H1 (cell line): Measurements from ENCODE around the gene PCP4L1. TPM values are rescaled to one million over a fixed set of nuclear protein-coding genes. Genes with fewer than 3 reads are reported as not detected.

Source experiments
- CTCF ChIA-PET: fragments of 300-600 bp; sonication (Branson Sonifier 250); formaldehyde crosslinking; loops from one replicate; lab custom pipeline; 2021; ENCODE audit not compliant: partially characterized antibody; lab: Charles Lee
- POLR2A ChIA-PET: fragments of 300-600 bp; sonication (Branson Sonifier 250); formaldehyde crosslinking; loops from one replicate; lab custom pipeline; 2021; ENCODE audit warnings: inconsistent platforms; ENCODE audit not compliant: partially characterized antibody; lab: Charles Lee
- DNase-seq, 2 experiments: peaks; one replicate each; pipeline versions ENCODE4 v3.0.0 to v3.0.0-alpha.2; 2010 to 2022; ENCODE audit warnings: low spot score in 2 of 2, low read depth in 1 of 2, mixed read lengths in 1 of 2
- FAIRE-seq: peaks from 2 replicates; lab custom pipeline; 2011; peaks lifted over from hg19 to GRCh38; lab: Jason Lieb, UNC
- H2AFZ ChIP-seq: 2 replicates; pipeline ENCODE4 v1.8.1; 2012; ENCODE audit warnings: low read length, inconsistent platforms
- H2AK5ac ChIP-seq: 2 replicates; pipeline ENCODE4 v1.6.1; 2013; ENCODE audit warnings: low read depth, low read length
- H2BK120ac ChIP-seq: replicated peaks from 2 replicates; pipeline ENCODE3; 2013; ENCODE audit warnings: low read depth, low read length, inconsistent platforms
- H2BK12ac ChIP-seq: 2 replicates; pipeline ENCODE4 v1.6.1; 2013; ENCODE audit warnings: low read depth, low read length
- H2BK15ac ChIP-seq: 2 replicates; pipeline ENCODE4 v1.6.1; 2013; ENCODE audit warnings: low read length
- H2BK20ac ChIP-seq: 2 replicates; pipeline ENCODE4 v1.6.1; 2013; ENCODE audit warnings: low read length
- H2BK5ac ChIP-seq: 2 replicates; pipeline ENCODE4 v1.6.1; 2013; ENCODE audit warnings: low read depth, low read length
- H3K14ac ChIP-seq: 2 replicates; pipeline ENCODE4 v1.6.1; 2013; ENCODE audit warnings: inconsistent platforms; ENCODE audit not compliant: insufficient read length
- H3K18ac ChIP-seq: 2 replicates; pipeline ENCODE4 v1.6.1; 2013; ENCODE audit warnings: low read length; ENCODE audit errors: extremely low read depth
- H3K23ac ChIP-seq: 2 replicates; pipeline ENCODE4 v1.6.1; 2013; ENCODE audit warnings: inconsistent platforms; ENCODE audit not compliant: insufficient read length
- H3K23me2 ChIP-seq: 2 replicates; pipeline ENCODE4 v1.6.1; 2013; ENCODE audit warnings: low read depth, low read length
- H3K27ac ChIP-seq: 2 replicates; pipeline ENCODE4 v1.6.1; 2011; ENCODE audit warnings: low read depth, low read length, inconsistent platforms
- H3K27me3 ChIP-seq, 4 experiments: replicated peaks in 1 of 4; 1 replicate in 1 of 4; 2 replicates in 3 of 4; pipeline versions ENCODE4 v1.6.1 to v1.8.1; 2011 to 2013; ENCODE audit warnings: low read length in 3 of 4, mild to moderate bottlenecking in 3 of 4, inconsistent platforms in 2 of 4, mixed read lengths in 2 of 4, moderate library complexity in 1 of 4; ENCODE audit not compliant: control insufficient read depth in 3 of 4, insufficient read depth in 3 of 4; ENCODE audit errors: extremely low read depth in 1 of 4
- H3K36me3 ChIP-seq, 4 experiments: 2 replicates each; pipeline versions ENCODE4 v1.6.1 to v1.8.1; 2011 to 2013; ENCODE audit warnings: mild to moderate bottlenecking in 4 of 4, low read length in 3 of 4, moderate library complexity in 2 of 4, control low read depth in 1 of 4, inconsistent platforms in 1 of 4; ENCODE audit not compliant: insufficient read depth in 4 of 4, control insufficient read depth in 2 of 4
- H3K4ac ChIP-seq: replicated peaks from 2 replicates; pipeline ENCODE3; 2013; ENCODE audit warnings: low read length, low read depth, mixed read lengths, inconsistent platforms; ENCODE audit not compliant: insufficient read length
- H3K4me1 ChIP-seq, 4 experiments: replicated peaks in 1 of 4; 1 replicate in 1 of 4; 2 replicates in 3 of 4; pipeline versions ENCODE4 v1.6.1 to v1.8.1; 2011 to 2013; ENCODE audit warnings: low read length in 3 of 4, inconsistent platforms in 2 of 4, mixed read lengths in 1 of 4; ENCODE audit not compliant: insufficient read depth in 4 of 4, control insufficient read depth in 3 of 4
- H3K4me2 ChIP-seq, 2 experiments: 2 replicates each; pipeline versions ENCODE4 v1.6.1 to v1.8.1; 2011 to 2013; ENCODE audit warnings: low read depth in 2 of 2, low read length in 2 of 2, control low read depth in 1 of 2, inconsistent platforms in 1 of 2, mild to moderate bottlenecking in 1 of 2; ENCODE audit not compliant: insufficient read depth in 1 of 2
- H3K4me3 ChIP-seq, 4 experiments: fragments of 200-600, 300-600 bp in 1 of 4; sonication (generic), shearing (Covaris generic), sonication (Bioruptor Twin) in 1 of 4; 2 replicates each; pipeline versions ENCODE4 v1.5.1 to v1.8.1; 2011 to 2016; ENCODE audit warnings: low read length in 4 of 4, low read depth in 3 of 4, control low read depth in 2 of 4, inconsistent platforms in 2 of 4, mild to moderate bottlenecking in 2 of 4, mixed read lengths in 1 of 4, moderate library complexity in 1 of 4; ENCODE audit not compliant: insufficient read depth in 2 of 4; ENCODE audit errors: extremely low read depth in 1 of 4
- H3K56ac ChIP-seq: replicated peaks from 2 replicates; pipeline ENCODE3; 2013; ENCODE audit warnings: low read depth, mild to moderate bottlenecking, mixed read lengths, low read length, inconsistent platforms; ENCODE audit not compliant: insufficient read length
- H3K79me1 ChIP-seq: 2 replicates; pipeline ENCODE4 v1.6.1; 2013; ENCODE audit warnings: low read depth, low read length, control low read depth
- H3K79me2 ChIP-seq, 2 experiments: 2 replicates each; pipeline versions ENCODE4 v1.6.1 to v1.8.1; 2012 to 2013; ENCODE audit warnings: low read length in 2 of 2, mild to moderate bottlenecking in 2 of 2, inconsistent platforms in 1 of 2; ENCODE audit not compliant: insufficient read depth in 2 of 2, control insufficient read depth in 1 of 2
- H3K9ac ChIP-seq, 4 experiments: replicated peaks in 1 of 4; 1 replicate in 1 of 4; 2 replicates in 3 of 4; pipeline versions ENCODE4 v1.6.1 to v1.8.1; 2011 to 2013; ENCODE audit warnings: low read depth in 3 of 4, low read length in 3 of 4, control low read depth in 2 of 4, mild to moderate bottlenecking in 2 of 4, moderate library complexity in 2 of 4, inconsistent platforms in 1 of 4; ENCODE audit errors: extremely low read depth in 1 of 4
- H3K9me3 ChIP-seq, 2 experiments: 2 replicates each; pipeline versions ENCODE4 v1.6.1 to v1.8.1; 2012 to 2013; ENCODE audit warnings: mild to moderate bottlenecking in 2 of 2, moderate library complexity in 2 of 2, control low read depth in 1 of 2, inconsistent platforms in 1 of 2, low read depth in 1 of 2, low read length in 1 of 2, mixed read lengths in 1 of 2; ENCODE audit not compliant: insufficient read depth in 2 of 2
- H4K20me1 ChIP-seq, 2 experiments: replicated peaks in 1 of 2; 2 replicates each; pipeline versions ENCODE3 to v1.8.1; 2011 to 2013; ENCODE audit warnings: inconsistent platforms in 2 of 2, low read length in 2 of 2, mild to moderate bottlenecking in 1 of 2; ENCODE audit not compliant: insufficient read depth in 2 of 2, control insufficient read depth in 1 of 2
- H4K5ac ChIP-seq: 2 replicates; pipeline ENCODE4 v1.6.1; 2013; ENCODE audit warnings: low read length, low read depth, mixed read lengths, inconsistent platforms; ENCODE audit not compliant: insufficient read length
- H4K8ac ChIP-seq: 2 replicates; pipeline ENCODE4 v1.8.0; 2013; ENCODE audit warnings: mild to moderate bottlenecking, moderate library complexity, low read length, inconsistent platforms; ENCODE audit not compliant: insufficient read depth; ENCODE audit errors: extremely low read depth
- H4K91ac ChIP-seq: replicated peaks from 2 replicates; pipeline ENCODE3; 2013; ENCODE audit warnings: low read length, mixed read lengths, inconsistent platforms; ENCODE audit not compliant: insufficient read length
- CTBP2 ChIP-seq: IDR thresholded peaks from 2 replicates; pipeline ENCODE4 v1.7.0; 2011; ENCODE audit warnings: borderline replicate concordance, mild to moderate bottlenecking, moderate library complexity, mixed read lengths, low read length; ENCODE audit not compliant: insufficient read depth, insufficient read length
- JUND ChIP-seq: IDR thresholded peaks from 2 replicates; pipeline ENCODE4 v1.6.1; 2011; ENCODE audit warnings: mild to moderate bottlenecking, improper control_type of control experiment, low read length
- MAFK ChIP-seq: IDR thresholded peaks from 2 replicates; pipeline ENCODE4 v1.6.1; 2012; ENCODE audit warnings: low read depth, mild to moderate bottlenecking, improper control_type of control experiment, low read length
- WGBS, 2 experiments: shearing (Covaris generic) in 1 of 2; methylation state at CpG; one replicate each; pipeline versions ENCODE4 v1.1.6 to v1.1.7; 2013 to 2015; ENCODE audit warnings: low lambda C conversion rate in 2 of 2, mixed read lengths in 2 of 2, inconsistent platforms in 1 of 2, low coverage in 1 of 2, missing lambda C conversion rate in 1 of 2; ENCODE audit not compliant: insufficient replicate concordance in 2 of 2, insufficient coverage in 1 of 2, insufficient read length in 1 of 2; ENCODE audit errors: extremely low coverage in 1 of 2, missing lambda C conversion rate in 1 of 2; 5-methylcytosine and 5-hydroxymethylcytosine counted together
- microRNA-seq, 2 experiments: library from miRNA; unstranded; fragments of <30 nt; microRNA quantifications; one replicate each; pipeline versions ENCODE4 to v1.2.0, GENCODE V29; 2016 to 2020; ENCODE audit warnings: borderline microRNAs expressed in 2 of 2, borderline number of aligned reads in 2 of 2, borderline replicate concordance in 1 of 2
- polyA plus RNA-seq, 7 experiments: library from polyadenylated mRNA; depleted of rRNA in 3 of 7; stranded (reverse) in 5 of 7; unstranded in 2 of 7; fragments of >200 nt in 5 of 7; fragments of 200-250 nt in 2 of 7; gene quantifications; 1 replicate in 5 of 7; 2 replicates in 1 of 7; 4 replicates in 1 of 7; pipeline versions ENCODE4 v1.2.1 to v1.2.3, GENCODE V29; 2011 to 2013; ENCODE audit warnings: missing spikeins in 2 of 7, mixed read lengths in 2 of 7
- total RNA-seq: library from RNA; stranded (reverse); fragmentation: NEBNext Ultra II Directional; extraction: Animal tissue kit (Norgen Biotek cat#: 25700); gene quantifications from 2 replicates; pipeline ENCODE4 v1.2.1, GENCODE V29; 2021

Gene PCP4L1
- total and polyA plus RNA-seq, 2 of the 8 experiments (the other 6 are each of a cell fraction or from before 2014, with no cell fraction given), result 0.41 to 1.0 TPM

GRCh38 chr1:161333166-161333565, 74.6 kb downstream of the PCP4L1 start:
- DNase-seq (no peak), FAIRE-seq (no peak)
- peaks cover 2 to 51% (median 19%) of the 10 kb centered on the region in 4 experiments; a peak in 6 of 8 replicates for H3K36me3 ChIP-seq
- no peak overlapping the region for H4K5ac ChIP-seq
- no peaks in the 10 kb centered on the region for H3K27me3 ChIP-seq
- H4K20me1 ChIP-seq, result no peaks in the 10 kb centered on the region
- TF ChIP-seq MAFK (no peak), CTBP2 (no peak), JUND (no peak)
- H3K4me1 ChIP-seq, result no peaks in the 10 kb centered on the region
- no peak overlapping the region for H3K56ac ChIP-seq
- no peak overlapping the region for H2BK15ac ChIP-seq
- no peak overlapping the region for H3K4me2 ChIP-seq
- H3K79me1 ChIP-seq, result no peaks in the 10 kb centered on the region
- no peak overlapping the region for H3K23ac ChIP-seq
- H2AFZ ChIP-seq, result no peak overlapping the region
- H3K79me2 ChIP-seq, result no peaks in the 10 kb centered on the region
- H3K27ac ChIP-seq, result no peak overlapping the region
- H3K4me3 ChIP-seq, result no peak overlapping the region
- H3K14ac ChIP-seq, result no peak overlapping the region
- POLR2A ChIA-PET, result interaction anchor here (0.8 to 1.0 kb wide), 2 partner anchors 14 to 19 kb away, joined by 4 read pairs; partner anchors contain the start of gene SDHC
- H4K8ac ChIP-seq, result no peak overlapping the region
- no peak overlapping the region for H2BK5ac ChIP-seq
- H2BK20ac ChIP-seq, result no peak overlapping the region
- H3K18ac ChIP-seq, result no peak overlapping the region
- CTCF ChIA-PET, result interaction anchor here (1.3 to 2.0 kb wide), 2 partner anchors 19 to 142 kb away, joined by 3 to 10 read pairs; partner anchors contain the start of gene SDHC
- no peak overlapping the region for H3K9ac ChIP-seq
- no peak overlapping the region for H2BK120ac ChIP-seq
- H3K23me2 ChIP-seq, result no peaks in the 10 kb centered on the region
- H3K9me3 ChIP-seq, result no peaks in the 10 kb centered on the region
- no peak overlapping the region for H4K91ac ChIP-seq
- no peak overlapping the region for H3K4ac ChIP-seq
- 91% methylated on average over 9 of the region's 9 CpGs; no CpG with 5 or more reads in 1 of the 2 experiments for WGBS, 2 experiments
- no peak overlapping the region for H2BK12ac ChIP-seq
- H2AK5ac ChIP-seq, result no peak overlapping the region

Small RNA genes within 50 kb of the gene (microRNA-seq; reads per million reads assigned to microRNA genes)
- gene MIR5187, result 0.23 to 0.61 reads per million in 2 experiments

Other genes starting within 250 kb of the PCP4L1 start
- 143 and 159 TPM in 2 replicates for gene F11R, start 237.6 kb upstream of the PCP4L1 start, total RNA-seq
- 170 and 200 TPM in 2 replicates for gene F11R, start 237.6 kb upstream of the PCP4L1 start, polyA plus RNA-seq (2011; rRNA removed)
- 60.4 and 60.9 TPM in 2 replicates for gene TSTD1, start 219.8 kb upstream of the PCP4L1 start, total RNA-seq
- 314 and 360 TPM in 2 replicates for gene TSTD1, start 219.8 kb upstream of the PCP4L1 start, polyA plus RNA-seq (2011; rRNA removed)
- gene USF1, start 212.8 kb upstream of the PCP4L1 start, total RNA-seq, result 68.9 and 74.6 TPM in 2 replicates
- gene USF1, start 212.8 kb upstream of the PCP4L1 start, polyA plus RNA-seq (2011; rRNA removed), result 45.7 and 50.3 TPM in 2 replicates
- 0.39 and 0.40 TPM in 2 replicates for gene ARHGAP30, start 188.9 kb upstream of the PCP4L1 start, total RNA-seq
- 0.27 and 0.50 TPM in 2 replicates for gene ARHGAP30, start 188.9 kb upstream of the PCP4L1 start, polyA plus RNA-seq (2011; rRNA removed)
- gene NECTIN4, start 169.2 kb upstream of the PCP4L1 start, total RNA-seq, result 0.19 and 0.29 TPM in 2 replicates
- gene NECTIN4, start 169.2 kb upstream of the PCP4L1 start, polyA plus RNA-seq (2011; rRNA removed), result 0.71 and 0.86 TPM in 2 replicates
- 4.0 and 6.5 TPM in 2 replicates for gene KLHDC9, start 160.4 kb upstream of the PCP4L1 start, total RNA-seq
- 15.6 and 18.0 TPM in 2 replicates for gene KLHDC9, start 160.4 kb upstream of the PCP4L1 start, polyA plus RNA-seq (2011; rRNA removed)
- gene PFDN2, start 140.7 kb upstream of the PCP4L1 start, total RNA-seq, result 71.2 and 74.7 TPM in 2 replicates
- gene PFDN2, start 140.7 kb upstream of the PCP4L1 start, polyA plus RNA-seq (2011; rRNA removed), result 66.2 and 69.6 TPM in 2 replicates
- 40.4 and 40.6 TPM in 2 replicates for gene NIT1, start 140.6 kb upstream of the PCP4L1 start, total RNA-seq
- 33.0 and 46.3 TPM in 2 replicates for gene NIT1, start 140.6 kb upstream of the PCP4L1 start, polyA plus RNA-seq (2011; rRNA removed)
- gene DEDD, start 126.1 kb upstream of the PCP4L1 start, total RNA-seq, result 42.0 and 42.6 TPM in 2 replicates
- gene DEDD, start 126.1 kb upstream of the PCP4L1 start, polyA plus RNA-seq (2011; rRNA removed), result 55.9 and 61.7 TPM in 2 replicates
- 67.8 and 71.0 TPM in 2 replicates for gene UFC1, start 104.8 kb upstream of the PCP4L1 start, total RNA-seq
- gene UFC1, start 104.8 kb upstream of the PCP4L1 start, polyA plus RNA-seq (2011; rRNA removed), result 60.2 and 102 TPM in 2 replicates
- gene USP21, start 99.2 kb upstream of the PCP4L1 start, total RNA-seq, result 23.9 and 28.2 TPM in 2 replicates
- gene USP21, start 99.2 kb upstream of the PCP4L1 start, polyA plus RNA-seq (2011; rRNA removed), result 36.3 and 53.5 TPM in 2 replicates
- gene PPOX, start 92.3 kb upstream of the PCP4L1 start, total RNA-seq, result 32.1 and 40.4 TPM in 2 replicates
- gene PPOX, start 92.3 kb upstream of the PCP4L1 start, polyA plus RNA-seq (2011; rRNA removed), result 37.7 and 39.4 TPM in 2 replicates
- gene B4GALT3, start 81.2 kb upstream of the PCP4L1 start, total RNA-seq, result 42.3 and 45.5 TPM in 2 replicates
- gene B4GALT3, start 81.2 kb upstream of the PCP4L1 start, polyA plus RNA-seq (2011; rRNA removed), result 43.0 and 61.2 TPM in 2 replicates
- gene ADAMTS4, start 59.7 kb upstream of the PCP4L1 start, total RNA-seq, result 7.2 and 12.4 TPM in 2 replicates
- gene ADAMTS4, start 59.7 kb upstream of the PCP4L1 start, polyA plus RNA-seq (2011; rRNA removed), result 4.6 and 6.4 TPM in 2 replicates
- gene NDUFS2, start 56.4 kb upstream of the PCP4L1 start, total RNA-seq, result 88.7 and 95.1 TPM in 2 replicates
- 100 and 113 TPM in 2 replicates for gene NDUFS2, start 56.4 kb upstream of the PCP4L1 start, polyA plus RNA-seq (2011; rRNA removed)
- 0.86 TPM in 1 of 2 replicates, not detected in the other for gene FCER1G, start 43.5 kb upstream of the PCP4L1 start, total RNA-seq
- 0.85 and 1.6 TPM in 2 replicates for gene FCER1G, start 43.5 kb upstream of the PCP4L1 start, polyA plus RNA-seq (2011; rRNA removed)
- not detected in 2 replicates for gene APOA2, start 35.1 kb upstream of the PCP4L1 start, total RNA-seq
- gene APOA2, start 35.1 kb upstream of the PCP4L1 start, polyA plus RNA-seq (2011; rRNA removed), result 0.41 TPM in 1 of 2 replicates, not detected in the other
- 13.8 and 15.0 TPM in 2 replicates for gene TOMM40L, start 32.7 kb upstream of the PCP4L1 start, total RNA-seq
- 11.4 and 14.2 TPM in 2 replicates for gene TOMM40L, start 32.7 kb upstream of the PCP4L1 start, polyA plus RNA-seq (2011; rRNA removed)
- gene NR1I3, start 20.5 kb upstream of the PCP4L1 start, total RNA-seq, result not detected in 2 replicates
- gene NR1I3, start 20.5 kb upstream of the PCP4L1 start, polyA plus RNA-seq (2011; rRNA removed), result not detected in 2 replicates
- 4.1 and 6.1 TPM in 2 replicates for gene MPZ, start 51.2 kb downstream of the PCP4L1 start, total RNA-seq
- gene MPZ, start 51.2 kb downstream of the PCP4L1 start, polyA plus RNA-seq (2011; rRNA removed), result 5.1 and 8.1 TPM in 2 replicates
- 216 and 224 TPM in 2 replicates for gene SDHC, start 55.6 kb downstream of the PCP4L1 start, total RNA-seq
- gene SDHC, start 55.6 kb downstream of the PCP4L1 start, polyA plus RNA-seq (2011; rRNA removed), result 251 and 305 TPM in 2 replicates
- not detected in 2 replicates for gene CFAP126, start 109.1 kb downstream of the PCP4L1 start, total RNA-seq
- gene CFAP126, start 109.1 kb downstream of the PCP4L1 start, polyA plus RNA-seq (2011; rRNA removed), result not detected in 2 replicates
- gene FCGR2A, start 246.7 kb downstream of the PCP4L1 start, total RNA-seq, result 0.55 and 0.71 TPM in 2 replicates
- gene FCGR2A, start 246.7 kb downstream of the PCP4L1 start, polyA plus RNA-seq (2011; rRNA removed), result 0.28 and 0.86 TPM in 2 replicates